Activated CD8-positive, alpha-beta memory T cell treated with anti-CD3 and anti-CD28 coated beads, Interleukin-2, amount 10 ng/mL, durations not matched to agents 7 days and 5 days (primary cell): ENCODE measurements around the gene SERPINB1. TPM values are rescaled to one million over a fixed set of nuclear protein-coding genes. Genes with fewer than 3 reads are reported as not detected.

ENCODE experiments used
- ATAC-seq: fragments of 150-1000 bp; cut with Tn5 transposase; one replicate; pipeline ENCODE4 v1.10.0; 2021; ENCODE audit warnings: moderate library complexity
- CTCF ChIA-PET: fragments of 350-600 bp; sonication (Branson Sonifier 250); formaldehyde crosslinking; loops from one replicate; lab custom pipeline; 2021; ENCODE audit warnings: antibody characterized with exemption; lab: Charles Lee
- DNase-seq: peaks from one replicate; pipeline ENCODE4 v3.0.0-alpha.2; 2020
- H3K27ac Mint-ChIP-seq: one replicate; pipeline ENCODE4 v1.8.0; 2021; ENCODE audit warnings: mild to moderate bottlenecking, mixed read lengths
- H3K27me3 Mint-ChIP-seq: one replicate; pipeline ENCODE4 v1.8.0; 2021; ENCODE audit warnings: mixed read lengths
- H3K36me3 Mint-ChIP-seq: one replicate; pipeline ENCODE4 v1.8.0; 2021; ENCODE audit warnings: mild to moderate bottlenecking, mixed read lengths
- H3K4me1 Mint-ChIP-seq: one replicate; pipeline ENCODE4 v1.8.0; 2021; ENCODE audit warnings: mixed read lengths
- H3K4me3 Mint-ChIP-seq: one replicate; pipeline ENCODE4 v1.8.0; 2021; ENCODE audit warnings: mild to moderate bottlenecking, moderate library complexity, mixed read lengths
- H3K9me3 Mint-ChIP-seq: one replicate; pipeline ENCODE4 v1.8.0; 2022; ENCODE audit warnings: low read depth, mixed read lengths
- total RNA-seq, 2 experiments: library from RNA; stranded (reverse); gene quantifications; one replicate each; pipeline ENCODE4 v1.2.3, GENCODE V29; 2021

The SERPINB1 gene
- total RNA-seq, 2 experiments from 2014 or later = 55.2 to 65.7 TPM

GRCh38 chr6:2838251-2838650, 3.4 kb downstream of the SERPINB1 start:
- CTCF ChIA-PET = interaction anchor here (0.9 to 4.1 kb wide), 4 partner anchors 9 to 150 kb away, joined by 3 to 44 read pairs (median 4); no protein-coding TSS in a partner anchor
- peaks cover 55% of the 10 kb centered on the region for H3K4me1 Mint-ChIP-seq
- H3K27ac Mint-ChIP-seq = no peak overlapping the region
- no peak for DNase-seq
- H3K36me3 Mint-ChIP-seq = peaks cover 57% of the 10 kb centered on the region
- no peak for ATAC-seq
- peaks cover 3% of the 10 kb centered on the region for H3K9me3 Mint-ChIP-seq
- H3K4me3 Mint-ChIP-seq = no peak overlapping the region
- no peaks in the 10 kb centered on the region for H3K27me3 Mint-ChIP-seq

GRCh38 chr6:2834262-2834661, 7.4 kb downstream of the SERPINB1 start:
- peaks cover 21% of the 10 kb centered on the region for H3K4me1 Mint-ChIP-seq
- CTCF ChIA-PET = interaction anchor here (0.7 to 2.2 kb wide), 5 partner anchors 9 to 88 kb away, joined by 3 to 7 read pairs (median 3); no protein-coding TSS in a partner anchor
- no peak overlapping the region for H3K4me3 Mint-ChIP-seq
- H3K9me3 Mint-ChIP-seq = peaks cover 3% of the 10 kb centered on the region
- DNase-seq (no peak), ATAC-seq (no peak)
- H3K27ac Mint-ChIP-seq = no peak overlapping the region
- no peaks in the 10 kb centered on the region for H3K27me3 Mint-ChIP-seq
- H3K36me3 Mint-ChIP-seq = peaks cover 63% of the 10 kb centered on the region

GRCh38 chr6:2831392-2831791, 10.3 kb downstream of the SERPINB1 start:
- no peak overlapping the region for H3K4me3 Mint-ChIP-seq
- H3K4me1 Mint-ChIP-seq = peaks cover 6% of the 10 kb centered on the region
- DNase-seq (no peak), ATAC-seq (no peak)
- peaks cover 3% of the 10 kb centered on the region for H3K9me3 Mint-ChIP-seq
- no peak overlapping the region for H3K27ac Mint-ChIP-seq
- H3K36me3 Mint-ChIP-seq = peaks cover 44% of the 10 kb centered on the region
- CTCF ChIA-PET = interaction anchor here (1.0 to 1.2 kb wide), 2 partner anchors 11 to 26 kb away, joined by 3 read pairs; partner anchors contain the start of gene SERPINB1
- H3K27me3 Mint-ChIP-seq = no peaks in the 10 kb centered on the region

GRCh38 chr6:2830183-2830582, 11.5 kb downstream of the SERPINB1 start:
- Mint-ChIP-seq H3K27ac (no peak overlapping the region), H3K4me1 (peaks cover 3% of the 10 kb centered on the region), H3K27me3 (no peaks in the 10 kb centered on the region), H3K36me3 (peaks cover 33% of the 10 kb centered on the region), H3K4me3 (no peak overlapping the region), H3K9me3 (peaks cover 3% of the 10 kb centered on the region)
- CTCF ChIA-PET = no interaction called here
- DNase-seq = no peak
- ATAC-seq = no peak

- ATAC-seq (no peak), DNase-seq (no peak)
- Mint-ChIP-seq H3K36me3 (peaks cover 24% of the 10 kb centered on the region), H3K27me3 (no peaks in the 10 kb centered on the region), H3K27ac (no peak overlapping the region), H3K4me1 (peaks cover 2% of the 10 kb centered on the region), H3K9me3 (peaks cover 1% of the 10 kb centered on the region), H3K4me3 (no peak overlapping the region)
- CTCF ChIA-PET = interaction anchor here (1.0 to 4.9 kb wide), 2 partner anchors 11 to 38 kb away, joined by 4 to 19 read pairs; partner anchors contain the start of gene SERPINB1
Measured at GRCh38 chr6:2829253-2829652, 12.4 kb downstream of the SERPINB1 start.

- DNase-seq (no peak), ATAC-seq (no peak)
- Mint-ChIP-seq H3K4me3 (no peak overlapping the region), H3K9me3 (no peaks in the 10 kb centered on the region), H3K27me3 (no peaks in the 10 kb centered on the region), H3K36me3 (peaks cover 18% of the 10 kb centered on the region), H3K27ac (no peak overlapping the region), H3K4me1 (no peaks in the 10 kb centered on the region)
- CTCF ChIA-PET = interaction anchor here (0.6 to 4.9 kb wide), 3 partner anchors 12 to 108 kb away, joined by 3 to 19 read pairs (median 4); partner anchors contain the start of gene SERPINB1
Measured at GRCh38 chr6:2828629-2829028, 13.0 kb downstream of the SERPINB1 start.

GRCh38 chr6:2827142-2827541, 14.5 kb downstream of the SERPINB1 start:
- no peak overlapping the region for H3K27ac Mint-ChIP-seq
- ATAC-seq = no peak
- H3K36me3 Mint-ChIP-seq = peaks cover 8% of the 10 kb centered on the region
- no peak for DNase-seq
- no peaks in the 10 kb centered on the region for H3K9me3 Mint-ChIP-seq
- H3K27me3 Mint-ChIP-seq = no peaks in the 10 kb centered on the region
- CTCF ChIA-PET = interaction anchor here (0.9 to 4.9 kb wide), 3 partner anchors 14 to 172 kb away, joined by 3 to 19 read pairs (median 5); partner anchors contain the start of genes NQO2 and SERPINB1
- no peak overlapping the region for H3K4me3 Mint-ChIP-seq
- no peaks in the 10 kb centered on the region for H3K4me1 Mint-ChIP-seq

- DNase-seq (no peak), ATAC-seq (no peak)
- peaks cover 3% of the 10 kb centered on the region for H3K4me1 Mint-ChIP-seq
- CTCF ChIA-PET = interaction anchor here (1.0 to 4.9 kb wide), 3 partner anchors 8 to 35 kb away, joined by 3 to 19 read pairs (median 5); partner anchors contain the start of gene SERPINB1
- H3K27ac Mint-ChIP-seq = no peak overlapping the region
- no peaks in the 10 kb centered on the region for H3K27me3 Mint-ChIP-seq
- H3K36me3 Mint-ChIP-seq = peaks cover 6% of the 10 kb centered on the region
- H3K4me3 Mint-ChIP-seq = no peak overlapping the region
- H3K9me3 Mint-ChIP-seq = no peaks in the 10 kb centered on the region
Measured at GRCh38 chr6:2826131-2826530, 15.5 kb downstream of the SERPINB1 start.

GRCh38 chr6:2823104-2823850, 18.4 kb downstream of the SERPINB1 start:
- ATAC-seq (no peak), DNase-seq (no peak)
- CTCF ChIA-PET = interaction anchor here (0.7 to 2.0 kb wide), 2 partner anchors 32 to 282 kb away, joined by 3 to 5 read pairs; no protein-coding TSS in a partner anchor
- H3K27ac Mint-ChIP-seq = no peak overlapping the region
- H3K36me3 Mint-ChIP-seq = peaks cover 3% of the 10 kb centered on the region
- no peaks in the 10 kb centered on the region for H3K9me3 Mint-ChIP-seq
- no peaks in the 10 kb centered on the region for H3K27me3 Mint-ChIP-seq
- H3K4me3 Mint-ChIP-seq = no peak overlapping the region
- peaks cover 18% of the 10 kb centered on the region for H3K4me1 Mint-ChIP-seq

- Mint-ChIP-seq H3K9me3 (peaks cover 7% of the 10 kb centered on the region), H3K27me3 (no peaks in the 10 kb centered on the region), H3K27ac (no peak overlapping the region), H3K4me3 (no peak overlapping the region), H3K36me3 (peaks cover 15% of the 10 kb centered on the region), H3K4me1 (peaks cover 25% of the 10 kb centered on the region)
- DNase-seq (no peak), ATAC-seq (no peak)
- CTCF ChIA-PET = interaction anchor here (0.7 kb wide), 1 partner anchor 15 kb away, joined by 4 read pairs; no protein-coding TSS in a partner anchor
Measured at GRCh38 chr6:2821554-2821953, 20.1 kb downstream of the SERPINB1 start.

GRCh38 chr6:2820415-2820814, 21.2 kb downstream of the SERPINB1 start:
- no peaks in the 10 kb centered on the region for H3K27me3 Mint-ChIP-seq
- ATAC-seq (no peak), DNase-seq (no peak)
- peaks cover 25% of the 10 kb centered on the region for H3K4me1 Mint-ChIP-seq
- no peak overlapping the region for H3K27ac Mint-ChIP-seq
- no peak overlapping the region for H3K4me3 Mint-ChIP-seq
- CTCF ChIA-PET = interaction anchor here (1.3 kb wide), 1 partner anchor 27 kb away, joined by 3 read pairs; no protein-coding TSS in a partner anchor
- peaks cover 16% of the 10 kb centered on the region for H3K9me3 Mint-ChIP-seq
- peaks cover 23% of the 10 kb centered on the region for H3K36me3 Mint-ChIP-seq

- Mint-ChIP-seq H3K9me3 (peaks cover 19% of the 10 kb centered on the region), H3K36me3 (peaks cover 27% of the 10 kb centered on the region), H3K4me1 (peaks cover 25% of the 10 kb centered on the region), H3K27ac (no peak overlapping the region), H3K27me3 (no peaks in the 10 kb centered on the region), H3K4me3 (no peak overlapping the region)
- CTCF ChIA-PET = interaction anchor here (1.3 kb wide), 1 partner anchor 26 kb away, joined by 3 read pairs; no protein-coding TSS in a partner anchor
- DNase-seq (no peak), ATAC-seq (no peak)
Measured at GRCh38 chr6:2819978-2820377, 21.7 kb downstream of the SERPINB1 start.

GRCh38 chr6:2819115-2819514, 22.5 kb downstream of the SERPINB1 start:
- Mint-ChIP-seq H3K4me1 (peaks cover 25% of the 10 kb centered on the region), H3K9me3 (peaks cover 19% of the 10 kb centered on the region), H3K36me3 (peaks cover 27% of the 10 kb centered on the region), H3K27ac (no peak overlapping the region), H3K27me3 (no peaks in the 10 kb centered on the region), H3K4me3 (no peak overlapping the region)
- ATAC-seq = no peak
- CTCF ChIA-PET = interaction anchor here (0.5 to 2.1 kb wide), 3 partner anchors 10 to 1116 kb away, joined by 3 to 4 read pairs (median 3); no protein-coding TSS in a partner anchor
- DNase-seq = no peak
